MCF 10A (cell line): ENCODE measurements around the gene FAF1. TPM values are rescaled to one million over a fixed set of nuclear protein-coding genes. Genes with fewer than 3 reads are reported as not detected.

Experiments used
- BruUV-seq: library from RNA; stranded (reverse); fragments of 400-500 nt; replicated peaks from 2 replicates; lab custom pipeline; 2021; lab: Mats Ljungman, UMichigan
- CTCF ChIA-PET: fragments of 300-600 bp; sonication (Branson Sonifier 250); formaldehyde crosslinking; extraction: SDS; loops from one replicate; lab custom pipeline; 2021; ENCODE audit warnings: antibody characterized with exemption, inconsistent platforms; lab: Yijun Ruan, JAX
- POLR2A ChIA-PET: fragments of 300-600, 350-650 bp; sonication (Branson Sonifier 250); formaldehyde crosslinking; extraction: SDS; loops from one replicate; lab custom pipeline; 2020; ENCODE audit warnings: antibody characterized with exemption, inconsistent platforms; lab: Yijun Ruan, JAX
- DNase-seq: peaks from one replicate; pipeline ENCODE4 v3.0.0-alpha.2; 2018; ENCODE audit not compliant: unreplicated experiment
- H3K27ac Mint-ChIP-seq: one replicate; pipeline ENCODE4 v1.8.0; 2022; ENCODE audit warnings: mild to moderate bottlenecking, low read depth, mixed read lengths; ENCODE audit not compliant: unreplicated experiment
- H3K27me3 Mint-ChIP-seq: one replicate; pipeline ENCODE4 v1.8.0; 2022; ENCODE audit warnings: mixed read lengths; ENCODE audit not compliant: insufficient read depth, unreplicated experiment
- H3K36me3 Mint-ChIP-seq: one replicate; pipeline ENCODE4 v1.8.0; 2022; ENCODE audit warnings: mild to moderate bottlenecking, moderate library complexity, mixed read lengths; ENCODE audit not compliant: insufficient read depth, unreplicated experiment
- H3K4me1 Mint-ChIP-seq: one replicate; pipeline ENCODE4 v1.8.0; 2022; ENCODE audit warnings: mixed read lengths; ENCODE audit not compliant: insufficient read depth, unreplicated experiment
- H3K4me3 Mint-ChIP-seq: one replicate; pipeline ENCODE4 v1.8.0; 2022; ENCODE audit warnings: mild to moderate bottlenecking, moderate library complexity, mixed read lengths; ENCODE audit not compliant: unreplicated experiment
- H3K9me3 Mint-ChIP-seq: one replicate; pipeline ENCODE4 v1.8.0; 2022; ENCODE audit warnings: mixed read lengths; ENCODE audit not compliant: unreplicated experiment
- intact Hi-C: fragments of 100-400 bp; cut with micrococcal nuclease; formaldehyde crosslinking; loops from 2 replicates; pipeline ENCODE4 v1.14.1; 2022
- total RNA-seq: library from RNA; stranded (reverse); gene quantifications from 2 replicates; pipeline ENCODE4 v1.2.3, GENCODE V29; 2022
- TF ChIP-seq, protein P1 (sequence below): fragments of 200-600 bp; IDR thresholded peaks from one replicate; pipeline ENCODE4 v1.8.0; 2022; ENCODE audit warnings: antibody characterized with exemption, mild to moderate bottlenecking; ENCODE audit not compliant: unreplicated experiment

The FAF1 gene
- total RNA-seq, 1 experiment from 2014 or later: 93.2 TPM

GRCh38 chr1:50704126-50704525 lies 255.9 kb downstream of the FAF1 start:
- peak; percentile 66 for DNase-seq
- intact Hi-C loops: loop anchor here (1.0 to 2.0 kb wide), 3 partner anchors 31 to 336 kb away; no protein-coding TSS in a partner anchor
- Mint-ChIP-seq H3K4me3 (no peak overlapping the region), H3K4me1 (peaks cover 12% of the 10 kb centered on the region), H3K36me3 (no peaks in the 10 kb centered on the region), H3K27ac (no peak overlapping the region), H3K27me3 (no peaks in the 10 kb centered on the region), H3K9me3 (no peaks in the 10 kb centered on the region)
- TF ChIP-seq, protein P1, sequence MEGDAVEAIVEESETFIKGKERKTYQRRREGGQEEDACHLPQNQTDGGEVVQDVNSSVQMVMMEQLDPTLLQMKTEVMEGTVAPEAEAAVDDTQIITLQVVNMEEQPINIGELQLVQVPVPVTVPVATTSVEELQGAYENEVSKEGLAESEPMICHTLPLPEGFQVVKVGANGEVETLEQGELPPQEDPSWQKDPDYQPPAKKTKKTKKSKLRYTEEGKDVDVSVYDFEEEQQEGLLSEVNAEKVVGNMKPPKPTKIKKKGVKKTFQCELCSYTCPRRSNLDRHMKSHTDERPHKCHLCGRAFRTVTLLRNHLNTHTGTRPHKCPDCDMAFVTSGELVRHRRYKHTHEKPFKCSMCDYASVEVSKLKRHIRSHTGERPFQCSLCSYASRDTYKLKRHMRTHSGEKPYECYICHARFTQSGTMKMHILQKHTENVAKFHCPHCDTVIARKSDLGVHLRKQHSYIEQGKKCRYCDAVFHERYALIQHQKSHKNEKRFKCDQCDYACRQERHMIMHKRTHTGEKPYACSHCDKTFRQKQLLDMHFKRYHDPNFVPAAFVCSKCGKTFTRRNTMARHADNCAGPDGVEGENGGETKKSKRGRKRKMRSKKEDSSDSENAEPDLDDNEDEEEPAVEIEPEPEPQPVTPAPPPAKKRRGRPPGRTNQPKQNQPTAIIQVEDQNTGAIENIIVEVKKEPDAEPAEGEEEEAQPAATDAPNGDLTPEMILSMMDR: peak; percentile 60
- ChIA-PET CTCF (interaction anchor here (0.6 to 8.3 kb wide), 13 partner anchors 9 to 489 kb away, joined by 3 to 115 read pairs (median 4); no protein-coding TSS in a partner anchor), POLR2A (interaction anchor here (0.6 to 3.4 kb wide), 6 partner anchors 33 to 100 kb away, joined by 3 to 17 read pairs (median 4); no protein-coding TSS in a partner anchor)
- BruUV-seq: no TSS peak

- BruUV-seq: no TSS peak
- CTCF ChIA-PET: interaction anchor here (0.6 to 8.3 kb wide), 12 partner anchors 10 to 336 kb away, joined by 3 to 115 read pairs (median 4); no protein-coding TSS in a partner anchor
- TF ChIP-seq, protein P1: no peak
- H3K9me3 Mint-ChIP-seq: no peaks in the 10 kb centered on the region
- H3K27ac Mint-ChIP-seq: no peak overlapping the region
- no peak overlapping the region for H3K4me3 Mint-ChIP-seq
- peaks cover 12% of the 10 kb centered on the region for H3K4me1 Mint-ChIP-seq
- H3K36me3 Mint-ChIP-seq: no peaks in the 10 kb centered on the region
- POLR2A ChIA-PET: interaction anchor here (0.5 to 3.4 kb wide), 5 partner anchors 33 to 701 kb away, joined by 3 to 17 read pairs (median 4); no protein-coding TSS in a partner anchor
- DNase-seq: no peak
- no peaks in the 10 kb centered on the region for H3K27me3 Mint-ChIP-seq
- intact Hi-C loops: no loop called here
Measured at GRCh38 chr1:50703240-50703639, 256.8 kb downstream of the FAF1 start.

DNA sequence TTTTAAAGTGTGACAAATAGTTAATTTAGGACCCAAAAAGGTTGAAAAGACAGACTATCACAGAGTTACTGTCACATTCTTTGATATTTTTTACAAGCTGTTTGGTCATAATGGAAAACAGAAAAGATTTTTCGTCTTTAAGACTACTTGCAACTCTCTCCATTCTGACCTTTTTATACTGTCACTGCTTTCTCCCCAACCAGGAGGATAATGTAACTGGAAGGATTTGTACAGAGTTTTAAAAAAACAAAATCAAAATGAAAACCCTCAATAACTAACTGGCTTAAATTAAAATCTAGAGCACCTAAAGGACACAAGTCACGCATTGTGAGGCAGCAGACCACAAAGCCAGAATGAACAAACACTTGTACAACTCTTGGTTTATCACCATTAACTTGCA lies 257.7 kb downstream of the FAF1 start:
- DNase-seq: no peak
- Mint-ChIP-seq H3K9me3 (no peaks in the 10 kb centered on the region), H3K36me3 (no peaks in the 10 kb centered on the region), H3K27me3 (no peaks in the 10 kb centered on the region), H3K4me1 (peaks cover 12% of the 10 kb centered on the region), H3K4me3 (no peak overlapping the region), H3K27ac (no peak overlapping the region)
- POLR2A ChIA-PET: interaction anchor here (0.7 to 0.8 kb wide), 2 partner anchors 325 to 700 kb away, joined by 3 read pairs; no protein-coding TSS in a partner anchor
- no TSS peak for BruUV-seq
- TF ChIP-seq, protein P1: no peak
- intact Hi-C loops: no loop called here
- CTCF ChIA-PET: interaction anchor here (1.3 to 8.3 kb wide), 3 partner anchors 81 to 335 kb away, joined by 4 to 115 read pairs (median 4); no protein-coding TSS in a partner anchor

- Mint-ChIP-seq H3K27me3 (no peaks in the 10 kb centered on the region), H3K4me1 (peaks cover 12% of the 10 kb centered on the region), H3K36me3 (no peaks in the 10 kb centered on the region), H3K4me3 (no peak overlapping the region), H3K9me3 (no peaks in the 10 kb centered on the region), H3K27ac (peak overlapping the region; percentile 58)
- CTCF ChIA-PET: interaction anchor here (8.3 kb wide), 1 partner anchor 81 kb away, joined by 115 read pairs; no protein-coding TSS in a partner anchor
- TF ChIP-seq, protein P1: no peak
- no peak for DNase-seq
- intact Hi-C loops: no loop called here
- BruUV-seq: no TSS peak
- POLR2A ChIA-PET: interaction anchor here (0.8 kb wide), 1 partner anchor 324 kb away, joined by 3 read pairs; no protein-coding TSS in a partner anchor
Measured at GRCh38 chr1:50701706-50702317, 258.3 kb downstream of the FAF1 start.
